Central memory CD8-positive, alpha-beta T cell (primary cell): ENCODE results near the gene ANKRD12.
"Not testable (repeated sequence)": the region's sequence is repeated elsewhere in the genome, so short reads cannot be mapped to it uniquely, and the experiment has no call there.

Experiments
- ATAC-seq: fragments of 150-1000 bp; cut with Tn5 transposase; replicated peaks from 2 replicates; pipeline ENCODE4 v1.10.0; 2022; ENCODE audit warnings: mild to moderate bottlenecking, moderate FRiP score, moderate number of reproducible peaks; ENCODE audit not compliant: poor library complexity, severe bottlenecking; ENCODE audit errors: extremely low read depth
- DNase-seq, 2 donors: peaks; one replicate each; pipeline ENCODE4 v3.0.0; 2021; ENCODE audit warnings: low spot score in 2 of 2
- H3K27ac Mint-ChIP-seq: one replicate; pipeline ENCODE4 v1.8.0; 2022; ENCODE audit warnings: low read depth, mild to moderate bottlenecking, moderate library complexity, mixed read lengths
- H3K27me3 Mint-ChIP-seq: one replicate; pipeline ENCODE4 v1.8.0; 2022; ENCODE audit warnings: mixed read lengths
- H3K36me3 Mint-ChIP-seq: one replicate; pipeline ENCODE4 v1.8.0; 2022; ENCODE audit warnings: mild to moderate bottlenecking, moderate library complexity, mixed read lengths; ENCODE audit not compliant: insufficient read depth
- H3K4me1 Mint-ChIP-seq: one replicate; pipeline ENCODE4 v1.8.0; 2022; ENCODE audit warnings: mixed read lengths
- H3K4me3 Mint-ChIP-seq: one replicate; pipeline ENCODE4 v1.8.0; 2022; ENCODE audit warnings: mild to moderate bottlenecking, moderate library complexity, mixed read lengths
- H3K9me3 Mint-ChIP-seq: one replicate; pipeline ENCODE4 v1.8.0; 2022; ENCODE audit warnings: mixed read lengths

The ANKRD12 gene

GRCh38 chr18:9233771-9234440 lies 97.3 kb downstream of the ANKRD12 start:
- ATAC-seq (no peak), DNase-seq (no peak)
- Mint-ChIP-seq H3K27me3 (no peaks in the 10 kb centered on the region), H3K36me3 (peaks cover 48% of the 10 kb centered on the region), H3K4me3 (no peak overlapping the region), H3K4me1 (peaks cover 60% of the 10 kb centered on the region), H3K27ac (no peak overlapping the region), H3K9me3 (peaks cover 16% of the 10 kb centered on the region)

- ATAC-seq (no peak), DNase-seq (no peak)
- H3K4me1 Mint-ChIP-seq, result peaks cover 54% of the 10 kb centered on the region
- H3K27me3 Mint-ChIP-seq, result no peaks in the 10 kb centered on the region
- no peak overlapping the region for H3K27ac Mint-ChIP-seq
- H3K4me3 Mint-ChIP-seq, result no peak overlapping the region
- H3K9me3 Mint-ChIP-seq, result peaks cover 16% of the 10 kb centered on the region
- H3K36me3 Mint-ChIP-seq, result peaks cover 43% of the 10 kb centered on the region
Observed at GRCh38 chr18:9234528-9234927, 97.9 kb downstream of the ANKRD12 start.

GRCh38 chr18:9237981-9238380 lies 101.4 kb downstream of the ANKRD12 start:
- Mint-ChIP-seq H3K4me3 (no peak overlapping the region), H3K9me3 (peaks cover 6% of the 10 kb centered on the region), H3K27me3 (no peaks in the 10 kb centered on the region), H3K4me1 (peaks cover 36% of the 10 kb centered on the region), H3K27ac (no peak overlapping the region), H3K36me3 (peaks cover 30% of the 10 kb centered on the region)
- ATAC-seq (no peak), DNase-seq (no peak)

GRCh38 chr18:9239720-9240119 lies 103.1 kb downstream of the ANKRD12 start:
- Mint-ChIP-seq H3K4me3 (no peak overlapping the region), H3K27ac (no peak overlapping the region), H3K27me3 (no peaks in the 10 kb centered on the region), H3K36me3 (peaks cover 36% of the 10 kb centered on the region), H3K4me1 (peaks cover 31% of the 10 kb centered on the region), H3K9me3 (no peaks in the 10 kb centered on the region)
- no peak for DNase-seq
- ATAC-seq, result no peak

- Mint-ChIP-seq H3K4me1 (peaks cover 27% of the 10 kb centered on the region), H3K36me3 (peaks cover 34% of the 10 kb centered on the region), H3K27me3 (no peaks in the 10 kb centered on the region), H3K4me3 (no peak overlapping the region), H3K27ac (no peak overlapping the region), H3K9me3 (no peaks in the 10 kb centered on the region)
- ATAC-seq, result no peak
- no peak for DNase-seq
Observed at GRCh38 chr18:9240270-9240669, 103.7 kb downstream of the ANKRD12 start.

GRCh38 chr18:9243029-9243428 lies 106.4 kb downstream of the ANKRD12 start:
- no peaks in the 10 kb centered on the region for H3K27me3 Mint-ChIP-seq
- peaks cover 13% of the 10 kb centered on the region for H3K4me1 Mint-ChIP-seq
- peaks cover 28% of the 10 kb centered on the region for H3K36me3 Mint-ChIP-seq
- H3K9me3 Mint-ChIP-seq, result no peaks in the 10 kb centered on the region
- DNase-seq (no peak), ATAC-seq (no peak)
- no peak overlapping the region for H3K27ac Mint-ChIP-seq
- H3K4me3 Mint-ChIP-seq, result no peak overlapping the region

GRCh38 chr18:9244376-9244775 lies 107.8 kb downstream of the ANKRD12 start:
- Mint-ChIP-seq H3K36me3 (peaks cover 23% of the 10 kb centered on the region), H3K27me3 (no peaks in the 10 kb centered on the region), H3K9me3 (no peaks in the 10 kb centered on the region), H3K4me3 (no peak overlapping the region), H3K4me1 (peaks cover 7% of the 10 kb centered on the region), H3K27ac (no peak overlapping the region)
- no peak for DNase-seq
- ATAC-seq, result no peak

- Mint-ChIP-seq H3K4me1 (peaks cover 11% of the 10 kb centered on the region), H3K36me3 (peaks cover 22% of the 10 kb centered on the region), H3K4me3 (no peak overlapping the region), H3K9me3 (no peaks in the 10 kb centered on the region), H3K27me3 (no peaks in the 10 kb centered on the region), H3K27ac (no peak overlapping the region)
- ATAC-seq, result no peak
- no peak for DNase-seq
Observed at GRCh38 chr18:9248661-9249060, 112.1 kb downstream of the ANKRD12 start.

GRCh38 chr18:9249254-9249653 lies 112.7 kb downstream of the ANKRD12 start:
- H3K27ac Mint-ChIP-seq, result peak overlapping the region; percentile 24
- ATAC-seq, result no peak
- peaks cover 11% of the 10 kb centered on the region for H3K4me1 Mint-ChIP-seq
- peaks cover 23% of the 10 kb centered on the region for H3K36me3 Mint-ChIP-seq
- H3K27me3 Mint-ChIP-seq, result no peaks in the 10 kb centered on the region
- H3K4me3 Mint-ChIP-seq, result no peak overlapping the region
- H3K9me3 Mint-ChIP-seq, result no peaks in the 10 kb centered on the region
- DNase-seq, result no peak

- DNase-seq (no peak), ATAC-seq (no peak)
- H3K36me3 Mint-ChIP-seq, result peaks cover 33% of the 10 kb centered on the region
- H3K9me3 Mint-ChIP-seq, result peaks cover 9% of the 10 kb centered on the region
- H3K27ac Mint-ChIP-seq, result no peak overlapping the region
- H3K27me3 Mint-ChIP-seq, result no peaks in the 10 kb centered on the region
- peaks cover 30% of the 10 kb centered on the region for H3K4me1 Mint-ChIP-seq
- no peak overlapping the region for H3K4me3 Mint-ChIP-seq
Observed at GRCh38 chr18:9259173-9259572, 122.6 kb downstream of the ANKRD12 start.

GRCh38 chr18:9260388-9261380 lies 124.1 kb downstream of the ANKRD12 start:
- DNase-seq, result no peak
- ATAC-seq, result no peak
- no peak overlapping the region for H3K4me3 Mint-ChIP-seq
- no peak overlapping the region for H3K27ac Mint-ChIP-seq
- H3K9me3 Mint-ChIP-seq, result peaks cover 2% of the 10 kb centered on the region
- H3K27me3 Mint-ChIP-seq, result no peaks in the 10 kb centered on the region
- H3K36me3 Mint-ChIP-seq, result peaks cover 22% of the 10 kb centered on the region
- peaks cover 21% of the 10 kb centered on the region for H3K4me1 Mint-ChIP-seq

- no peaks in the 10 kb centered on the region for H3K27me3 Mint-ChIP-seq
- H3K27ac Mint-ChIP-seq, result no peak overlapping the region
- no peak for ATAC-seq
- H3K9me3 Mint-ChIP-seq, result no peaks in the 10 kb centered on the region
- H3K4me3 Mint-ChIP-seq, result no peak overlapping the region
- H3K4me1 Mint-ChIP-seq, result peaks cover 23% of the 10 kb centered on the region
- peaks cover 15% of the 10 kb centered on the region for H3K36me3 Mint-ChIP-seq
- no peak for DNase-seq
Observed at GRCh38 chr18:9263264-9263663, 126.7 kb downstream of the ANKRD12 start.

- not testable (repeated sequence) for H3K27me3 Mint-ChIP-seq, ATAC-seq, H3K4me3 Mint-ChIP-seq, DNase-seq, H3K9me3 Mint-ChIP-seq
- Mint-ChIP-seq H3K36me3 (peaks cover 12% of the 10 kb centered on the region), H3K4me1 (peaks cover 20% of the 10 kb centered on the region), H3K27ac (peak overlapping the region; percentile 44)
Observed at GRCh38 chr18:9264797-9265196, 128.2 kb downstream of the ANKRD12 start.
